ENCODE results near the gene BPI.

BPI gene

DNA sequence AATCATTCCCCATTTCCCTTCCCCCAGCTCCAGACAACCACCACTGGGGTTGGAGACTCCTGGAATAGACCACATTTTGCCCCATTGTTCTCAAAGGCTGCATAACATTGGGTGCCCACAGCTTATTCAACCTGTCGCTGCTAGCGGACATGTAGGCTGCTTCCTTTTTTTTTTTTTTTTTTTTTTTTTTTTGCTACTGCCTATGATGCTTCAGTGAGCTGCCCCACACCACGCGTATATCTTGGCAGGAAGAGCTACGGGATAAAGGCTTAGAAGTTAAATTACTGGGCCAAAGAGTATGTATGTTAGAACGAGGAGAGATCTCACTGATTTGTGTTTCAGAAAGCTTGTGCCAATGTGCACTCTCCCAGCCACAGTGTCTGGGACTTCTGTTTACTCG, 49.4 kb downstream of the BPI start:
- Histone ChIP-seq H3K4me2 (ENCODE audit: low read depth, low read length, poor library complexity, severe bottlenecking) (no peak overlapping the region), H3K36me3 (ENCODE audit: low read length) (no peaks in the 10 kb centered on the region), H3K27me3 (ENCODE audit: low read length) (no peaks in the 10 kb centered on the region), H3K9me3 (ENCODE audit: insufficient read depth, low read length) (no peaks in the 10 kb centered on the region), H3K79me2 (ENCODE audit: insufficient read depth, low read length) (no peaks in the 10 kb centered on the region), H3K9ac (ENCODE audit: low read length) (no peak overlapping the region), H3F3A (ENCODE audit: insufficient read depth) (no peaks in the 10 kb centered on the region), H3K9me2 (replicated peaks; ENCODE audit: insufficient read depth, low read length) (no peaks in the 10 kb centered on the region), H4K20me1 (ENCODE audit: low read depth, low read length) (no peaks in the 10 kb centered on the region), H3K27ac (ENCODE audit: low read depth, low read length) (no peak overlapping the region), H2AFZ (ENCODE audit: low read depth, low read length, severe bottlenecking) (no peak overlapping the region), H3K4me3 (ENCODE audit: insufficient read depth, low read length, poor library complexity, severe bottlenecking) (no peak overlapping the region)
- TF ChIP-seq, protein P1, sequence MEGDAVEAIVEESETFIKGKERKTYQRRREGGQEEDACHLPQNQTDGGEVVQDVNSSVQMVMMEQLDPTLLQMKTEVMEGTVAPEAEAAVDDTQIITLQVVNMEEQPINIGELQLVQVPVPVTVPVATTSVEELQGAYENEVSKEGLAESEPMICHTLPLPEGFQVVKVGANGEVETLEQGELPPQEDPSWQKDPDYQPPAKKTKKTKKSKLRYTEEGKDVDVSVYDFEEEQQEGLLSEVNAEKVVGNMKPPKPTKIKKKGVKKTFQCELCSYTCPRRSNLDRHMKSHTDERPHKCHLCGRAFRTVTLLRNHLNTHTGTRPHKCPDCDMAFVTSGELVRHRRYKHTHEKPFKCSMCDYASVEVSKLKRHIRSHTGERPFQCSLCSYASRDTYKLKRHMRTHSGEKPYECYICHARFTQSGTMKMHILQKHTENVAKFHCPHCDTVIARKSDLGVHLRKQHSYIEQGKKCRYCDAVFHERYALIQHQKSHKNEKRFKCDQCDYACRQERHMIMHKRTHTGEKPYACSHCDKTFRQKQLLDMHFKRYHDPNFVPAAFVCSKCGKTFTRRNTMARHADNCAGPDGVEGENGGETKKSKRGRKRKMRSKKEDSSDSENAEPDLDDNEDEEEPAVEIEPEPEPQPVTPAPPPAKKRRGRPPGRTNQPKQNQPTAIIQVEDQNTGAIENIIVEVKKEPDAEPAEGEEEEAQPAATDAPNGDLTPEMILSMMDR (IDR thresholded peaks at IDR 0.05; ENCODE audit: insufficient read depth, low read length, poor library complexity, severe bottlenecking): no peak
- no peak for TF ChIP-seq EZH2phosphoT487 (conservative IDR thresholded peaks at IDR 0.05; ENCODE audit: low read length)

DNA sequence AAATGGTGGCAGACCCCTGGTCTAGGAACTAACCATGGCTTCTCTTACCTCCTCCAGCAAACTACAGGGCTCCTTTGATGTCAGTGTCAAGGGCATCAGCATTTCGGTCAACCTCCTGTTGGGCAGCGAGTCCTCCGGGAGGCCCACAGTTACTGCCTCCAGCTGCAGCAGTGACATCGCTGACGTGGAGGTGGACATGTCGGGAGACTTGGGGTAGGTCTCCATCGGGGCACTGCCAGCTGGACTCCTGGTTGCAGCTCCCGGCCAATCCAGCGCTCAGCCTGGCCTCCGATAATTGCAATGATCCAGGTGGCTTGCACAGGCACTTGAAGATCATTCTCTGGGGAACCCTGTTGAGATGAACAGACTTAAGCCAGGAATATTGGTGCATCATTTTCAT, 50.3 kb downstream of the BPI start:
- TF ChIP-seq, protein P1 (IDR thresholded peaks at IDR 0.05; ENCODE audit: insufficient read depth, low read length, poor library complexity, severe bottlenecking): no peak
- TF ChIP-seq EZH2phosphoT487 (conservative IDR thresholded peaks at IDR 0.05; ENCODE audit: low read length): no peak

DNA sequence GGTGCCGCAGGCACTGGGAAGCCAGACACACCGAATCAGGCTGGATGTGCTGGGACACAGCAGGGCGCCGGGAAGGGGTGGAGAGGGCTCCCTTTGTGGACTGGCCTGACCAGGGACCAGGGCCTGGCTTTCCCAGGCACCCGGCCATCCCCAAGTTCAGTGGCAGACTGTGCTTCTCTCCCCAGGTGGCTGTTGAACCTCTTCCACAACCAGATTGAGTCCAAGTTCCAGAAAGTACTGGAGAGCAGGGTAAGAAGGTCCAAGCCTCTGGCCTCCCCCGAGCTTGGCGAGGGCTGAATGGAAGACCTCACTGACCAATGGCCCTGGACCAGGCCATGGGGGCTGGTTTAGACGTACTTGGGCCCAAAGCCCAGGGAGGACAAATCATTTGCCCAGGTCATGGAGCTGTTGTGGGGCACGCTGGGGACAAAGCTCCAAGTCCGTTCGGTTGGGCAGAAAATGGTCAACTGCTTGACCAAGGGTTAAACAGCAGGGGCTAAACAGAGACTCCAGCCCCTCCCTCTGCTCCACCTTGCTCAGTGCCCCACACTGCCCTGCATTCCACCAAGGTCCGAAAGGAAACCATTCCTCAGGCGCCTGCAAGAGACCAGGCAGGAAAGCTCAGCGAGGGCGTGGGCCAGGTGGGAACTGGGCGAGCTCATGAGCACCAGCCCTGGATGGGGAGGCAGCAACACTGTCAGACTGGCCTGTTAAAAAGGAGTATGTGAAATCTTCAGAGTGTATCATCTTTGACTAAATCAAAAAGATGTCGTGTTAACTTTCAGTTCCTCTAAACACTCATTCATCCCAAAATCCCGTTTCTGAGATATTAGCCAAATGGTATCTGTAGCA, 51.4 kb downstream of the BPI start:
- Histone ChIP-seq H3K4me2 (ENCODE audit: low read depth, low read length, poor library complexity, severe bottlenecking) (no peak overlapping the region), H3K9ac (ENCODE audit: low read length) (no peak overlapping the region), H4K20me1 (ENCODE audit: low read depth, low read length) (no peaks in the 10 kb centered on the region), H3K9me2 (replicated peaks; ENCODE audit: insufficient read depth, low read length) (no peaks in the 10 kb centered on the region), H3F3A (ENCODE audit: insufficient read depth) (no peaks in the 10 kb centered on the region), H3K27ac (ENCODE audit: low read depth, low read length) (no peak overlapping the region), H3K27me3 (ENCODE audit: low read length) (no peaks in the 10 kb centered on the region), H3K36me3 (ENCODE audit: low read length) (no peaks in the 10 kb centered on the region), H3K79me2 (ENCODE audit: insufficient read depth, low read length) (no peaks in the 10 kb centered on the region), H3K9me3 (ENCODE audit: insufficient read depth, low read length) (no peaks in the 10 kb centered on the region), H2AFZ (ENCODE audit: low read depth, low read length, severe bottlenecking) (no peak overlapping the region), H3K4me3 (ENCODE audit: insufficient read depth, low read length, poor library complexity, severe bottlenecking) (no peak overlapping the region)
- no peak for TF ChIP-seq EZH2phosphoT487 (conservative IDR thresholded peaks at IDR 0.05; ENCODE audit: low read length)
- TF ChIP-seq, protein P1 (IDR thresholded peaks at IDR 0.05; ENCODE audit: insufficient read depth, low read length, poor library complexity, severe bottlenecking): no peak

More for the DNA sequence above, 50.3 kb downstream of the BPI start:
- Histone ChIP-seq H3K9ac (ENCODE audit: low read length) (no peak overlapping the region), H3K9me2 (replicated peaks; ENCODE audit: insufficient read depth, low read length) (no peaks in the 10 kb centered on the region), H3K4me3 (ENCODE audit: insufficient read depth, low read length, poor library complexity, severe bottlenecking) (no peak overlapping the region), H3K27ac (ENCODE audit: low read depth, low read length) (no peak overlapping the region), H3K4me2 (ENCODE audit: low read depth, low read length, poor library complexity, severe bottlenecking) (no peak overlapping the region), H3K36me3 (ENCODE audit: low read length) (no peaks in the 10 kb centered on the region), H3K27me3 (ENCODE audit: low read length) (no peaks in the 10 kb centered on the region), H3F3A (ENCODE audit: insufficient read depth) (no peaks in the 10 kb centered on the region), H2AFZ (ENCODE audit: low read depth, low read length, severe bottlenecking) (no peak overlapping the region), H4K20me1 (ENCODE audit: low read depth, low read length) (no peaks in the 10 kb centered on the region), H3K9me3 (ENCODE audit: insufficient read depth, low read length) (no peaks in the 10 kb centered on the region), H3K79me2 (ENCODE audit: insufficient read depth, low read length) (no peaks in the 10 kb centered on the region)

Measured in SU-DHL-6 (cell line).